ENCODE measurements around the gene LCAT.
"Not testable (repeated sequence)": the region's sequence is repeated elsewhere in the genome, so short reads cannot be mapped to it uniquely, and the experiment has no call there.

Gene LCAT

DNA sequence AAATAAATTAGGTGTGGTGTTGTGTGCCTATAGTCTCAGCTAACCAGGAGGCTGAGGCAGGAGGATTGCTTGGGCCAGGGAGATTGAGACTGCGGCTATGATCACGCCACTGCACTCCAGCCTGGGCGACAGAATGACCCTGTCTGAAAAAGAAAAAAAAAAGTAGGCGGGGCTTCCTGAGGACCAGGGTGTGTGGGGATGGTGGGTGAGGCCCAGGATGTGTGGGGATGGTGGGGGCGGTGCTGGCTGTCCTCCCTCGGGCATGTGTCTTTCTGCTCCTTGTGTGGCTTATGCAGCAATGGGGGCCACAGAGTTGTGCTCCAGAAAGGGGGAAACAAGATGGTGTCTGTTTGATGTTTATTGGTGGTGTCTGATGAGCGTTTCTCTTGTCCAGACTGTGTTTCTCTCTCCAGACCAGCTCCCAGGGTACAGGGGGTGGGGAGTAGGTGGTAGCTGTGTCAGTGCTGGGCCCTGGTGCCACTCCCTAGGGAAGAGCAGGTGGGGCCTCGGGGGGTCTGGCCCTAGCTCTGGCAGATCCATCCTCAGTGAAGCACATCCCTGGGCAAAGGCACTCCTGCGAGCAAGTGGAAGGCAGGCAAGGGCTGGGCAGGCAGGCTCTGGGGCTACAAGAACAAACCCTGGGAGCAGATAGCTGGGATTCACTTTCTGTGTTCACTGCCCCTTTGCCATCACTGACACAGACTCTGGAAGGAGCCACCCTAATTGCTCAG is 2.3 kb downstream of the LCAT start:
- Histone ChIP-seq H3K4me3 (ENCODE audit: low read depth, low read length) (no peak overlapping the region), H3K27me3 (no peaks in the 10 kb centered on the region), H3K36me3 (no peaks in the 10 kb centered on the region), H3K9me3 (no peaks in the 10 kb centered on the region), H3K4me1 (peaks cover 7% of the 10 kb centered on the region)
- peak; percentile 69 for DNase-seq
- no peak for TF ChIP-seq CTCF (IDR thresholded peaks at IDR 0.05; ENCODE audit: low read depth, low read length)

GRCh38 chr16:67940446-67941089 is 3.4 kb downstream of the LCAT start:
- TF ChIP-seq CTCF (IDR thresholded peaks at IDR 0.05; ENCODE audit: low read depth, low read length): no peak
- H3K4me1 ChIP-seq: peaks cover 7% of the 10 kb centered on the region
- no peaks in the 10 kb centered on the region for H3K36me3 ChIP-seq
- H3K9me3 ChIP-seq: no peaks in the 10 kb centered on the region
- DNase-seq: no peak
- H3K4me3 ChIP-seq (ENCODE audit: low read depth, low read length): no peak overlapping the region
- no peaks in the 10 kb centered on the region for H3K27me3 ChIP-seq

- TF ChIP-seq CTCF (IDR thresholded peaks at IDR 0.05; ENCODE audit: low read depth, low read length): no peak
- H3K27me3 ChIP-seq: no peaks in the 10 kb centered on the region
- peaks cover 7% of the 10 kb centered on the region for H3K4me1 ChIP-seq
- H3K4me3 ChIP-seq (ENCODE audit: low read depth, low read length): no peak overlapping the region
- H3K36me3 ChIP-seq: no peaks in the 10 kb centered on the region
- no peaks in the 10 kb centered on the region for H3K9me3 ChIP-seq
- DNase-seq: no peak
Observed at GRCh38 chr16:67939507-67940445, 4.1 kb downstream of the LCAT start.

DNA sequence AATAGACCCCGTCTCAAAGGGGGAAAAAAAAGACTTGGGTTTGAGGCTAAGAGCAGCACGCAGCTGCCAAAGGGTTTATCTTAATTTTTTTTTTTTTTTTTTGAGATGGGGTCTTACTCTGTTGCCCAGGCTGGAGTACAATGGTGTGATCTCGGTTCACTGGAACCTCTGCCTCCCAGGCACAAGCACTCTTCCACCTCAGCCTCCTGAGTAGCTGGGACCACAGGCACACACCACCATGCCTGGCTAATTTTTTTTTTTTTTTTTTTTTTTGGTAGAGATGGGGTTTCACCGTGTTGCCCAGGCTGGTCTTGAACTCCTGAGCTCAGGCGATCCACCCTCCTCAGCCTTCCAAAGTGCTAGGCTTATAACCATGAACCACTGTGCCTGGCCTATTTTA is 6.2 kb downstream of the LCAT start:
- H3K36me3 ChIP-seq: not testable (repeated sequence)

DNA sequence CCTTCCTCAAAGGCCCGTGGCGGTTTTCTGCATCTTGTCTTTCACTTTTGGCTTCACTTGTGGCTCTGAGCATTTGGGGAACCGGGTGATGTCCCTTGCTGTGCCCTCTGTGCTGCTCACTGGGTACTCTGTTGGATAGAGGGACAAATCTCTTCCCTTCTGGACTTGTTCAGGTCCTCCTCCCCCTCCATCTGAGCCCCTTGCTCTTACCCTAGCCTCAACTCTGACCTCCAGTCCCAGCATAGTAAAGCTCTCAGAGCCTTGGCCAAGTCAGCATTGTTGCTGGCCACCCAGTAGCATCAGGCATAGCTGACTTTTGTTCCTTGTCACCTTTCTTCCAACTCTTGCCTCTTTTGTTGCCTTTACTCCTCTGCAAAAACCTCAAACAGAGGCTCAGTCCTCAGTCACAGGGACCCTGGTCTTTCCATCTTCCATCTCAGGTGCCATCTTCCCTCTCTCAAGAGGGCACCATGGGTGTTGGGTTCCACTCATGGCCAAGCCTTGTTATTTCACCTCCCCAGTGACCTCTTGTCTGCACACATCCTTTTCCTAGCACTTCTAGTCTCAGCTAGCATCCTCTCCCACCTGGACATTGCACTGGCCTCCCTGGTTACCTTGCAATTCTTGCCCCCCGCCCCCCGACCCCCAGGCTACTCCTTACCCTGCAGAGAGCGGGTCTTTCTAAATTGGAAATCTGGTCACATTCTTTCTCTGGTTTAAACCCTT is 6.9 kb downstream of the LCAT start:
- DNase-seq: no peak
- TF ChIP-seq CTCF (IDR thresholded peaks at IDR 0.05; ENCODE audit: low read depth, low read length): no peak
- Histone ChIP-seq H3K4me1 (peaks cover 4% of the 10 kb centered on the region), H3K9me3 (no peaks in the 10 kb centered on the region), H3K4me3 (ENCODE audit: low read depth, low read length) (peak overlapping the region; percentile 86), H3K27me3 (no peaks in the 10 kb centered on the region), H3K36me3 (no peaks in the 10 kb centered on the region)

More for the DNA sequence above, 6.2 kb downstream of the LCAT start:
- not testable (repeated sequence) for H3K27me3 ChIP-seq; H3K4me3 ChIP-seq (ENCODE audit: low read depth, low read length); H3K4me1 ChIP-seq; H3K9me3 ChIP-seq; DNase-seq
